ENCODE measurements around the gene RBM5. TPM values are rescaled to one million over a fixed set of nuclear protein-coding genes. Genes with fewer than 3 reads are reported as not detected.

The RBM5 gene
- total and polyA plus RNA-seq, 2 donors: 88.7 to 325 TPM

DNA sequence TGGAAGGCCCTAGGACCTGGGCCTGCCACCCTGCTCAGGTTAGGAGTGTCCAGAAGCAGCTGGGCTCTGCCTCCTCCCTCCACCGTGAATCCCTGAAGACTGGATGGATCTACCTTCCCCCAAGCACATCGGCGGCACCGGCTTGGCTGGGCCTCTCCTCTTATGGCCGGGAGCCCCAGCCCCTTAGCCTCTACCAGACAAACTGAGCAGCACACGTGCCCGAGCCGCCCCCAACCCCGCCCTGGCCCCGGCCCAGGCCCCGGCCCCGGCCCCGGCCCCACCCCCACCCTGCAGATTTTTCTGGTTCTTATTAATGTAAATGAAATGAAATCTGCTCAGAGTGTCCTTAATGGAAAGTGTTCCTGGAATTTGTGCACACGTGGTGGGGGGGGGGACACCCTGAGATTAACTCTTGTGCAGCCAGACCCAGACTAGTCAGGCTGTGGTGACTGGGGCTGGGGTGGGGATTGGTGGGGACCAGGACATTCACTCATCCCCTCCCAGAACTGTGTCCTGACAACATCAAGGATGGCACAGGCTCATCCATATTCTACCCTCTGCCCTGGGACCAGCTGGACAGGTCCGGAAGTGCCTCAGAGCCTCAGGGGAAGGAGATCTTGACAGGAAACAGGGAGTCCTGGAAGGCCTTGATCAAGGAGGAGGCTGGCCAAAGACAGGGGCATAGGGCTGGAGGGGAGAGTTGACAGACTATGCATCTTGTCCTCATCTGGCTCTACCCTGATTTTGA is 35.5 kb downstream of the RBM5 start:
- Histone ChIP-seq H3K4me3 (ENCODE audit: low read depth, low read length) (no peak overlapping the region), H3K4me1 (ENCODE audit: insufficient read depth) (no peaks in the 10 kb centered on the region), H3K27ac (ENCODE audit: low read depth) (no peak overlapping the region), H3K36me3 (ENCODE audit: insufficient read depth) (peaks cover 2% of the 10 kb centered on the region)
- DNase-seq (ENCODE audit: extremely low spot score): no peak
- 22% methylated on average over 15 of the region's 15 CpGs for WGBS

DNA sequence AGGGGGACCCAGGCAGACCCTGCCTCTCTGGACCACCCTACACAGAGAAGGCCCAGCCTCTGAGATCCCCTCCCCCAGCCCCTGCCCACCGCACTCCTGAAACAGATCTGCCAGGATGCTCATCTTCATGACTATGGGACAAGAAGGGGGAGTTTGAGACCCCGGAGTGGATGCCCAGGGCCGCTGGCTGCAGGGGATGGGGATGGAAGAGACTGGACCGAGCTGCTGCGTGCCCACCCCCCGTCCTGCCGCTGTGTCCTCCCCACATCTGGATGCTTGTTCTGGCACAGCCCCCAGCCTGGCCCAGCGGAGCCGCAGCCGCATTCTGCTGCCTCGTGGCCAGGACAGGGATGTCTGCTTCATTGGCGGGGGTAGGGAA is 36.1 kb downstream of the RBM5 start:
- WGBS: 26% methylated on average over 12 of the region's 12 CpGs
- no peak overlapping the region for H3K27ac ChIP-seq (ENCODE audit: low read depth)
- no peak for DNase-seq (ENCODE audit: extremely low spot score)
- H3K4me1 ChIP-seq (ENCODE audit: insufficient read depth): no peaks in the 10 kb centered on the region
- no peak overlapping the region for H3K4me3 ChIP-seq (ENCODE audit: low read depth, low read length)
- peaks cover 2% of the 10 kb centered on the region for H3K36me3 ChIP-seq (ENCODE audit: insufficient read depth)

DNA sequence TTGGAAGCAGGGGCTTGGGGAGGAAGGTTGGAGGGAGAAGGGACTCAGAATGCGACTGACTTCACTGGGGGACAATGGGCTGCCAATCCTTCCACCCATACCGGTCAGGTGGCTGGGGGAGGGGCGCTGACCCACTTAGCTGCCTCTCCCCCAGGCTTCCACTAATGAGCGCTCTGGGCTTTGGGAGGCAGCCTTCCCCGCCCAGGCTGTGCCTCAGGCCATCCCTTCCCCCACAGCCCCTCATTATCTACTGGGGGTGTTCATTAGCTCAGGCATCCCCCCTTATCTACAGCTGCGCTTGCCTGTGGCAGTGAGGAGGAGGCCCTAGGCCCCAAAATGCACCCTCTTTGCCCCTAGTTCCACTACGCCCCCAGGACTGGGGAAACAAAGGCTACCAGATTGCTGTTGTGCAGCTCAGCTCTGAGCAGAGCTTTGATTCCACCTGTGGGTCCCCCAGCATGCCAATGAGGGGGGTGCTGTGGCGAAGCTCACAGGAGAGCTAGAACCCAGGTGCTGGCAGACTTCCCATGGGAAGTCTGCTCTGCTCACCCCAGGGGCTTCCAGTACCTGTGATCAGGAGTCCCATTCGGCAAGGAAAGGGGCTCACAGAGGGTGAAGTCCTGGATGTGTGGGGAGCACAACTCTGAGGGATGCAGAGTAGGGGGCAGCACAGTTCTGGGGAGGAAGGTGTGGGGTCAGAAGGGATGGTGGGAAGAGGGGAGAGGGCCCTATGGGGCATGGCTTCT is 37.0 kb downstream of the RBM5 start:
- WGBS: 58% methylated on average over 9 of the region's 9 CpGs
- DNase-seq (ENCODE audit: extremely low spot score): no peak
- H3K4me1 ChIP-seq (ENCODE audit: insufficient read depth): no peaks in the 10 kb centered on the region
- no peak overlapping the region for H3K4me3 ChIP-seq (ENCODE audit: low read depth, low read length)
- no peak overlapping the region for H3K27ac ChIP-seq (ENCODE audit: low read depth)
- H3K36me3 ChIP-seq (ENCODE audit: insufficient read depth): no peaks in the 10 kb centered on the region

DNA sequence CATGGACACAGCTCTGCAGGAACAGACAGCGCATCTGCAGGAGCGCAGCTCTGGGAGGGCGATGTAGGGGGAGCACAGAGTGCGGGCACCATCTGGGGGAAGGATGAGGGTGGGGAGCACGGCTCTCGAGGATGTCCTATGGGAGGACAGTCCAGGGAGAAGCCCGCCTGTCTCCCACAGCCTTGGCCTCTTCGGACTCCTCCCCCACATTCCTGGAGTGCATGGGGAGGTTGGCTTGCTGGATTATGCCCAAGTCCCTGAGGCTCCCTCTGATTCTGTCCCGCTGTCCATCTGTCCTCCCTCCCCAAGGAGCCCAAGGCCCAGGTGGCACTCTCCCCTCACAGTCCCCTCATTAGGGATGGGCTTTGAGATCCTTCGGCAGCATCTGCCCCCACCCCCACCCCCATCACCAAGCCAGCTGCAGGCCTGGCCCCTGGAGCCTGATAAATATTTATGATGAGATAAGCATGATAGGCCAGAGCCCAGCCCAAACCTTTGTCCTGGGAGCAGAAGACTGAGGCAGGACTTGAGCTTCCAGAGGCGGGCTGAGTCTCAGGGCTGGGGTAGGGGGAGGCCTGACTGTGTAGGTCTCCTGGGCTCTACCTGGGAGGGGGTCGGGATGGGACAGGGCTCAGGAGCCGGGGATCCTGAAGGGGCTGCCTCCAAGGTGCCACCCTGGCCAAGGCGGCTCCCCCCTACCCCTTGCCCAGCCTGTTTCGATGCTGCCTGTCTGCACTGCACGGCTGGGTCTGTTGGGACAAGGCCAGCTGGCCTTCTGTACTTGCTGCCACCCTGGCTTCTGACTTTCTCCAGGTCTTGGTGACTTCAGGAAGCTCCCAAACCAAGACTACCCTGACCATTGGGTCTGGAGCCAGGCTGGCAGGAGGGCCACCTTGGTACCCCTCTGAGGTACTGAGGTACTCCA is 37.8 kb downstream of the RBM5 start:
- Histone ChIP-seq H3K4me3 (ENCODE audit: low read depth, low read length) (no peak overlapping the region), H3K4me1 (ENCODE audit: insufficient read depth) (no peaks in the 10 kb centered on the region), H3K27ac (ENCODE audit: low read depth) (no peak overlapping the region), H3K36me3 (ENCODE audit: insufficient read depth) (no peaks in the 10 kb centered on the region)
- no peak for DNase-seq (ENCODE audit: extremely low spot score)
- 54% methylated on average over 16 of the region's 16 CpGs for WGBS

DNA sequence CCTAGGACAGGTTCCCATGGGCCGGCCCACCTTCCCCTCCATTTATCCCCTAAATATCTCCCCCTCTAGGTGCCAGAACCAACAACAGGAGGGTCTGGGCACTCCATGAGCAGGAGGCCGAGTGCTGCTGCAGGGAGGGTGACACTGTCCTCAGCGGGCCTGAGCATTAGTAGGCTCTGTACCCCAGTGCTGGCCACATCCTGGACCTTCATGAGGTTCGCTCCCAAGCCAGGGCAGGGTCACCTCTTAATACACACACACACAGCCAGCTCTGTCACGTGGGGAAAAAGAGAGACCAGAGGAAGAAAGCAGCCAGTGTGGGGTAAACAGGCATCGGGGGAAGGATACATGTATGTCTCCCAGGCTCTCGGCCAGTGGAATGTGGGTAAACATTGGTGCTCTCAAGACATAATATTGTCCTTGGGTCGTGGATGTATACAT is 38.6 kb downstream of the RBM5 start:
- Histone ChIP-seq H3K4me3 (ENCODE audit: low read depth, low read length) (no peak overlapping the region), H3K36me3 (ENCODE audit: insufficient read depth) (no peaks in the 10 kb centered on the region), H3K27ac (ENCODE audit: low read depth) (no peak overlapping the region), H3K4me1 (ENCODE audit: insufficient read depth) (no peaks in the 10 kb centered on the region)
- 82% methylated on average over 8 of the region's 8 CpGs for WGBS
- no peak for DNase-seq (ENCODE audit: extremely low spot score)

DNA sequence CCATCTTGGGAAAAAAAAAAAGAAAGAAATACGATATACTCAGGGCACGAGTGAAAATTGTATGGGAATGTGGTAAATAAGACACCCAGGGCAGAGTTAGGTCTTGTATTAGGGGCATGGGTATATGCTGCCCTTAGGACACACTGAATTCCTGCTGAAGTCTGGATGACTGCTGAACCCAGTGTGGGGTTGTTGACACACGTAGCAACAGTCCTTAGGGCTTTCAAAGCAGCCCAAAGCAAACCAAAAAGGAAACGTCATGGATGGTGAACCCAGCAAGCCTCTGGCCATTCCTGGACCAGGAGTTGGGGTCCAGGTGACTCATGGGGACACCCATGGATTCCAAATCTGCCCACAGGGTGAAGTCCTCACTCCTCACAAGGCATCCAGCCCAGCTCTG is 39.3 kb downstream of the RBM5 start:
- no peaks in the 10 kb centered on the region for H3K36me3 ChIP-seq (ENCODE audit: insufficient read depth)
- WGBS: 87% methylated on average over 4 of the region's 4 CpGs
- no peak for DNase-seq (ENCODE audit: extremely low spot score)
- no peaks in the 10 kb centered on the region for H3K4me1 ChIP-seq (ENCODE audit: insufficient read depth)
- H3K27ac ChIP-seq (ENCODE audit: low read depth): no peak overlapping the region
- H3K4me3 ChIP-seq (ENCODE audit: low read depth, low read length): no peak overlapping the region

DNA sequence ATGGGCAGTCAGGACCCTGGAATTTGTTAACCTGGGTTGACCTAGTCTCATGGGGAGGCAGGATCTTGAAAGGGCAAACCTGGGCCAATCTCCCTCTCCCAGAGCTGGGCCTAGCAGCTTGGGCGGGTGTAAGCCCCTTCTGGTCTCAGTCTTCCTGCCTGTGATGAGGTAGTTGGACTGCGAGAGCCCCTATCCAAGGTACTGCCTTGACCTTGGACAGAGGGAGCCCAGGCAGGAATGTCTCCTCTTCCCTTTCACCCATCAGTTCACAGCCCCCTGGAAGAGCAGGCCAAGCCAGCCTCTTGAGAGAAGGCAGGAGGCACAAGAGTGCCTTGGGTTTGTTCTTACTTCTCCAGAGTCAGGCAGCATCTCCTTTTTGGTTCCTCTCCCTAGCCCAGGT is 41.7 kb downstream of the RBM5 start:
- Histone ChIP-seq H3K27ac (ENCODE audit: low read depth) (no peak overlapping the region), H3K36me3 (ENCODE audit: insufficient read depth) (no peaks in the 10 kb centered on the region), H3K4me1 (ENCODE audit: insufficient read depth) (no peaks in the 10 kb centered on the region), H3K4me3 (ENCODE audit: low read depth, low read length) (no peak overlapping the region)
- WGBS: 96% methylated on average over 2 of the region's 2 CpGs
- no peak for DNase-seq (ENCODE audit: extremely low spot score)

DNA sequence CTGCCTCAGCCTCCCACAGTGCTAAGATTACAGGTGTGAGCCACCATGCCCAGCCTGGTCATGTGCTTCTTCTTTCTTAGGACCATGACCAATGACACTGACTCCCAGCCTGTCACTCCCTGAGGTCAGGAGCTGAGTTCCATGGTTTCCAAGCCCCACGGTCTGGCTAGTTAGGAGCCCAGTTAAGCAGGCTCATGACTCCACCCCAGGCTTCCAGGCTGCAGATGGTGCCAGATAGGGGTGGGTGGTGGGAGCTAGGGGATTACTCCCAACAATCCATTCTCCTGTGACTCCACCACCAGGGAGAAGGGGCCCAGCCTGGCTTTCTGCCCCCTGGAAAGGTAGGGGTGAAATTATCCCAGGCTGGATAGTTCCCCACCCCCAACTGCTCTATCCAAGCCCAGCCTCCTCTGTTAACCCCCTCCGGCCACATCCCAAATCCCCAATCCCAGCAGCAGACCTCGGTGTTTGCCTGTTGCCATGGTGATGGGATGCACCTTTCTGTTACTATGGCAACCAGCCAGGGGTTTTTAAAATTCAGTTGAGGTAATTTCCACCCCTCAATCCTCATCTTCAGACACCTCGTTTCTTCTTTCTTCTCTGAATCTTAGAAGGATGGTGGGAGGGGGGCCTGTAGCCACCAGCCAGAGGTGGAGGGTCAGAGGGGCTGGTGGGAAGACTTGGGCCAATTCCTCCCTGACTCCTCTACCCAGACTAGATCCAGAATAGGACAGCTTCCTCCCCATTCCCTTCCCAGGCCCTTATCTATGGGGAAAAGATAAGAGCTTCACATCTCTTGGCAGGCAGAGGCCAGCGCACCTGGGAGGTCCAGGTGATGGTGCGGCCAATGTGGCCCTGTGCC is 43.9 kb downstream of the RBM5 start:
- Histone ChIP-seq H3K27ac (ENCODE audit: low read depth) (no peak overlapping the region), H3K36me3 (ENCODE audit: insufficient read depth) (no peaks in the 10 kb centered on the region), H3K4me1 (ENCODE audit: insufficient read depth) (no peaks in the 10 kb centered on the region), H3K4me3 (ENCODE audit: low read depth, low read length) (no peak overlapping the region)
- no peak for DNase-seq (ENCODE audit: extremely low spot score)
- 61% methylated on average over 6 of the region's 6 CpGs for WGBS

DNA sequence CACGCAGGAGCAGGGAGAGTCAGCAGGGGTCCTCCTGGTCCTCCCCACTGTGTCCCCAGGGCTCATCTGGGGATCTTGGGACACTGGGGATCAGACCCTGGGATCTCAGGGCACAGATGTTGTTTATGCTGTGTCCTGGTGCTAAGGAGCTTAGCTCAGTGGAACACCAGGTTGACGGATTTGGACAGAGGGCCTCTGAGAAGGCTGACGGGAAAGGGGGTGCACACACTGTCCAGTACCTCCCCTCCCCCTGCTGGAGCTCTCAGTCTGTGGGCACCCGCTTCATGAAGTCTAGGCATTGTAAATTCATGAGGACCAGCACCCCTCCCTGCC is 44.5 kb downstream of the RBM5 start:
- DNase-seq (ENCODE audit: extremely low spot score): no peak
- H3K4me1 ChIP-seq (ENCODE audit: insufficient read depth): no peaks in the 10 kb centered on the region
- H3K4me3 ChIP-seq (ENCODE audit: low read depth, low read length): no peak overlapping the region
- no peaks in the 10 kb centered on the region for H3K36me3 ChIP-seq (ENCODE audit: insufficient read depth)
- WGBS: 74% methylated on average over 4 of the region's 4 CpGs
- H3K27ac ChIP-seq (ENCODE audit: low read depth): no peak overlapping the region

DNA sequence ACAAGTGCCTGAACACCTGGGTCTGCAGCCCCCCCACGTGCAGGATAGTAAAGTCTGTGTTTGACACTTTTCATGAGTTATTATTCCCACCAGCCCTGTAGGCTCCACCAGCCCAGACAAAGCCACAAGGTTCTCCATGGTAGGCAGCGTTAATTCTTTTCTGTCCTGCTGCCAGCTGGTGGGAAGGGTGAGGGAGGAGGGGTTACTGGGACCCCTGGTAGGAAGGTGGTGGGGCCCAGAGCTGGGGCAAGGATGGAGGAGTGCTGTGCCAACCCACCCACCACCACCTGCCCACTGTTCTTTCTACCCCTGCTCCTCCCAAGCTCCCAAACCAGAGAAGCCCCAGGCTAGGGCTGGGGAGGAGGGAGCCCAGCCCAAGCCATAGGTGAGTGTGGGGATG is 45.6 kb downstream of the RBM5 start:
- Histone ChIP-seq H3K4me3 (ENCODE audit: low read depth, low read length) (no peak overlapping the region), H3K27ac (ENCODE audit: low read depth) (no peak overlapping the region), H3K4me1 (ENCODE audit: insufficient read depth) (no peaks in the 10 kb centered on the region), H3K36me3 (ENCODE audit: insufficient read depth) (no peaks in the 10 kb centered on the region)
- no peak for DNase-seq (ENCODE audit: extremely low spot score)
- WGBS: 58% methylated on average over 2 of the region's 2 CpGs

DNA sequence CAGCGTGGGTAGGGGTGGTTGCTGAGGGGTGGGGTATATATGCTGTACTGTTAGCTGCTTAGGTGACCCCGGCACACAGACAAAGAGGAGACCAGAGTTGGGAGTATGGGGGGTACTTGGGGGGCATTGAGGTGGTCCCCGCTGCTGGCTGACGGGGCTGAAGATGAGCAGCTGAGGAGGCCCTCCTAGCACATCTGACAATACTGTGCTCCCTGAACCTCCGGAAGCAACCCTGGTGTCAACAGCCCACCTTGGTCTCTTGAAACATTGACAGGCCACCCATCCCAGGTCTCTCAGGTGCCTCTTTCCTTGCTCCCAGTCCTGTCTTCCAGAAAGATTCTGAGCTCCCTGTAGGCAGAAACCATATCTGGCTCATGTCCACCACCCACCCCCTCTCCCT is 47.2 kb downstream of the RBM5 start:
- Histone ChIP-seq H3K4me3 (ENCODE audit: low read depth, low read length) (no peak overlapping the region), H3K36me3 (ENCODE audit: insufficient read depth) (no peaks in the 10 kb centered on the region), H3K4me1 (ENCODE audit: insufficient read depth) (no peaks in the 10 kb centered on the region), H3K27ac (ENCODE audit: low read depth) (no peak overlapping the region)
- no peak for DNase-seq (ENCODE audit: extremely low spot score)
- 90% methylated on average over 5 of the region's 5 CpGs for WGBS

DNA sequence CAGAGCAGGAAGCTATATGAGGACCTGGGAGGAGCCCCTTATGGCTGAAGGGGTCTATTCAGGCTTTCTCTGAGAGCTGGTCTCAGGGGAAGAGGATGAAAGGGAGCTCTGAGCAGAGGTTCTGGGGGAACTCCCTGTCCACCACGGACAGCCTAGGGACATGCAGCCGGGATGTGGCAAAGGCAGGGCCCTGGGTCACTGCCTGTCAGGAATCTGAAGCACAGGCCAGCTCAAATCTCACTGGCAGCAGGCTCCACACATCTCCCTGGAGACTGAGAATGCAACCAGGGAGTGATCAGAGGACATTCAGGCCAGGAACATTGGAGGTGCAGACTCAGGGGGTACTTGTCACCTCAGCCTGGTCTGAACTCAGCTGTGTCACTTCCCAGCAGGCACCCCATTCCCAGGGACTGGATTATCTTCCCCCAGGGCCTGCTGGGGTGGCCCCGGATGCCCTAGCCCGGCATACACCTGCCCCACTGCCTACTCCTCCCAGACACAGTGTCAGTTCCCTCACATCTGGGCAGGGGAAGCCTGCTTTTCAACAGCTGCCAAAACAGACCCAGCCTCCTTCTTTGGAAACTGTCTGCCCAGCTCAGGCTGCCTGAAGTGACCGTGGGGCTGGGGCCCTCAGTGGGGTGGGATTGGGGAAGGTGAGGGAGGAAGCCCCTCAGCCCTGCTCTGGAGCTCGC is 48.1 kb downstream of the RBM5 start:
- H3K36me3 ChIP-seq (ENCODE audit: insufficient read depth): no peaks in the 10 kb centered on the region
- no peaks in the 10 kb centered on the region for H3K4me1 ChIP-seq (ENCODE audit: insufficient read depth)
- no peak overlapping the region for H3K27ac ChIP-seq (ENCODE audit: low read depth)
- no peak for DNase-seq (ENCODE audit: extremely low spot score)
- 74% methylated on average over 6 of the region's 6 CpGs for WGBS
- no peak overlapping the region for H3K4me3 ChIP-seq (ENCODE audit: low read depth, low read length)

Data from urinary bladder (tissue), 4 donors.